HG03175 (cell line): ENCODE results near the gene TNFRSF21.
"Not testable (repeated sequence)": the region's sequence is repeated elsewhere in the genome, so short reads cannot be mapped to it uniquely, and the experiment has no call there.

Experiments used
- ATAC-seq: cut with Tn5 transposase; IDR thresholded peaks from one replicate; pipeline ENCODE4 v1.9.1; 2021; ENCODE audit warnings: mild to moderate bottlenecking, moderate library complexity; ENCODE audit not compliant: unreplicated experiment

TNFRSF21 gene

GRCh38 chr6:47309291-47310130 lies at the start of gene TNFRSF21:
TSS of gene TNFRSF21 (minus strand) at chr6:47309905. CDS start at chr6:47309511, 394 bp downstream.
- peak; percentile 99 for ATAC-seq

GRCh38 chr6:47358440-47359225 lies 48.9 kb upstream of the TNFRSF21 start:
- ATAC-seq, result no peak

GRCh38 chr6:47357827-47358226 lies 48.1 kb upstream of the TNFRSF21 start:
- ATAC-seq, result peak; percentile 81

GRCh38 chr6:47355496-47355895 lies 45.8 kb upstream of the TNFRSF21 start:
- ATAC-seq, result no peak

GRCh38 chr6:47353871-47354270 lies 44.2 kb upstream of the TNFRSF21 start:
- ATAC-seq, result no peak

GRCh38 chr6:47352966-47353365 lies 43.3 kb upstream of the TNFRSF21 start:
- no peak for ATAC-seq

- no peak for ATAC-seq
Observed at GRCh38 chr6:47352194-47352920, 42.7 kb upstream of the TNFRSF21 start.

- ATAC-seq, result no peak
Observed at GRCh38 chr6:47351621-47352020, 41.9 kb upstream of the TNFRSF21 start.

GRCh38 chr6:47349931-47350330 lies 40.2 kb upstream of the TNFRSF21 start:
- ATAC-seq, result no peak

- no peak for ATAC-seq
Observed at GRCh38 chr6:47348316-47348863, 38.7 kb upstream of the TNFRSF21 start.

- no peak for ATAC-seq
Observed at GRCh38 chr6:47345761-47346160, 36.1 kb upstream of the TNFRSF21 start.

GRCh38 chr6:47344022-47344421 lies 34.3 kb upstream of the TNFRSF21 start:
- no peak for ATAC-seq

- ATAC-seq, result no peak
Observed at GRCh38 chr6:47343600-47343999, 33.9 kb upstream of the TNFRSF21 start.

GRCh38 chr6:47342824-47343223 lies 33.1 kb upstream of the TNFRSF21 start:
- ATAC-seq, result no peak

- no peak for ATAC-seq
Observed at GRCh38 chr6:47337519-47337918, 27.8 kb upstream of the TNFRSF21 start.

GRCh38 chr6:47336334-47336733 lies 26.6 kb upstream of the TNFRSF21 start:
- no peak for ATAC-seq

GRCh38 chr6:47335466-47335865 lies 25.8 kb upstream of the TNFRSF21 start:
- peak; percentile 95 for ATAC-seq

- ATAC-seq, result no peak
Observed at GRCh38 chr6:47334334-47334733, 24.6 kb upstream of the TNFRSF21 start.

- not testable (repeated sequence) for ATAC-seq
Observed at GRCh38 chr6:47328606-47329005, 18.9 kb upstream of the TNFRSF21 start.

- not testable (repeated sequence) for ATAC-seq
Observed at GRCh38 chr6:47328139-47328538, 18.4 kb upstream of the TNFRSF21 start.

GRCh38 chr6:47323887-47324286 lies 14.2 kb upstream of the TNFRSF21 start:
- ATAC-seq, result no peak
